ENCODE results near the gene MAGEA6. TPM values are rescaled to one million over a fixed set of nuclear protein-coding genes. Genes with fewer than 3 reads are reported as not detected.
"Not testable (repeated sequence)": the region's sequence is repeated elsewhere in the genome, so short reads cannot be mapped to it uniquely, and the experiment has no call there.

The MAGEA6 gene
- total RNA-seq, 1 donor from 2014 or later = not detected

DNA sequence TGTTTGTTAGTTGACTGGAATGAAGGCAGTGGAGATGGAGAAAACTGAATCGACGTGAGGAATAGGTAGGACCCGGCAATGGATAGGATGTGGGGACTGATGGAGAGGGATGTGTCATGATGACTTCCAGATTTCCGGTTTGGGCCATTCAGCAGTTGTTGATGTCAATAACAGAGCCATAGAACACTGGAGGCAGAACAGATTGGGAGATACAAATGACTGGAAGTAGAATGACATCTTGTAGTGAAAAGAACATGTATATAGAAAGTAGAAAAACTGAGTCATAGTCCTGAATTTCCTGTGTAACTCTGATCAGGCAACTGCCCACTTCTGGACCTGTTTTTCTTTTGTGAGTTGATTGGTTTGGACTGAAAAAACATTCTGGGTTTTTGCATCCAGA is 36.5 kb upstream of the MAGEA6 start:
- no peak for DNase-seq (ENCODE audit: low read depth)
- TF ChIP-seq, protein P1, sequence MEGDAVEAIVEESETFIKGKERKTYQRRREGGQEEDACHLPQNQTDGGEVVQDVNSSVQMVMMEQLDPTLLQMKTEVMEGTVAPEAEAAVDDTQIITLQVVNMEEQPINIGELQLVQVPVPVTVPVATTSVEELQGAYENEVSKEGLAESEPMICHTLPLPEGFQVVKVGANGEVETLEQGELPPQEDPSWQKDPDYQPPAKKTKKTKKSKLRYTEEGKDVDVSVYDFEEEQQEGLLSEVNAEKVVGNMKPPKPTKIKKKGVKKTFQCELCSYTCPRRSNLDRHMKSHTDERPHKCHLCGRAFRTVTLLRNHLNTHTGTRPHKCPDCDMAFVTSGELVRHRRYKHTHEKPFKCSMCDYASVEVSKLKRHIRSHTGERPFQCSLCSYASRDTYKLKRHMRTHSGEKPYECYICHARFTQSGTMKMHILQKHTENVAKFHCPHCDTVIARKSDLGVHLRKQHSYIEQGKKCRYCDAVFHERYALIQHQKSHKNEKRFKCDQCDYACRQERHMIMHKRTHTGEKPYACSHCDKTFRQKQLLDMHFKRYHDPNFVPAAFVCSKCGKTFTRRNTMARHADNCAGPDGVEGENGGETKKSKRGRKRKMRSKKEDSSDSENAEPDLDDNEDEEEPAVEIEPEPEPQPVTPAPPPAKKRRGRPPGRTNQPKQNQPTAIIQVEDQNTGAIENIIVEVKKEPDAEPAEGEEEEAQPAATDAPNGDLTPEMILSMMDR (conservative IDR thresholded peaks at IDR 0.05; ENCODE audit: low read depth, low read length) = no peak
- H3K4me3 ChIP-seq (ENCODE audit: low read depth, low read length) = no peak overlapping the region

DNA sequence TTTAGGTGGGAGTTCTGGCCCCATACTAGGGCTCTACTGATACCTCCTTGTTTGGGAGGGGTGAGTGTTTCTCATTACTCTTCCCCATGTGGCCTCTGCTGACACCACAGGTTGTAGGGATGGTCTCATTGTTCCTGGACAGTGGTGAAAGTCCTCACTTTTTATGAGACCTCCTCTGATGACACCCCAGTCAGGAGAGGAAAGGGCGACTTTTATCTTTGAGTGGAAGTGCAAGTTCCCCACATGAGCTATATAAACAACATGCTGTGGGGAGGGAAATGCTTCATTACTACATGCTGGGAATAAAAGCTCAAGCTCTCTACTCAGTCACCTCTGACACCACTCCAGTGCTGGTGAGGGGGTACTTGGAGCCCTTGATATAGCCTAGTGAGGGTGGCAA is 29.5 kb upstream of the MAGEA6 start:
- TF ChIP-seq, protein P1 (conservative IDR thresholded peaks at IDR 0.05; ENCODE audit: low read depth, low read length) = no peak
- H3K4me3 ChIP-seq (ENCODE audit: low read depth, low read length) = no peak overlapping the region
- DNase-seq (ENCODE audit: low read depth) = no peak

DNA sequence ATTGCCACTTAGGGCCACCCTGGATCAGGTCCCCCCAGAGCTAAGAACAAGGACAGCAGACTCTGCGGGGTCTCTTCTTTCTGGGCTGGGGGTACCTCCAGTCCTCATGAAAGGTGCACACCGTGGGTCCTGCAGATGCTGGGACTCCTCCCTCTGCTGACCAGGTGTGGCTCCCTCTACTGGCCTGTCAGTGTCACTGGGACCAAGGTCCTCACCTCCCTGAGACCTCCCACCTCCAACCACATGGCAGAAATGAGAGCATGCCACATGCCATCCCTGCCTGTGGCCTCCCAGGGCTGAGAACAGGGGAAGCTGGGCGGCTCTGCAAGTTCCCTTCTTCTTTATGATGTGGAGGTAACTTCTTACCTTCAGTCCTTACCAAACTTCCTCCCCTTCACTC is 17.6 kb upstream of the MAGEA6 start:
- DNase-seq (ENCODE audit: low read depth); H3K4me3 ChIP-seq (ENCODE audit: low read depth, low read length): not testable (repeated sequence)

DNA sequence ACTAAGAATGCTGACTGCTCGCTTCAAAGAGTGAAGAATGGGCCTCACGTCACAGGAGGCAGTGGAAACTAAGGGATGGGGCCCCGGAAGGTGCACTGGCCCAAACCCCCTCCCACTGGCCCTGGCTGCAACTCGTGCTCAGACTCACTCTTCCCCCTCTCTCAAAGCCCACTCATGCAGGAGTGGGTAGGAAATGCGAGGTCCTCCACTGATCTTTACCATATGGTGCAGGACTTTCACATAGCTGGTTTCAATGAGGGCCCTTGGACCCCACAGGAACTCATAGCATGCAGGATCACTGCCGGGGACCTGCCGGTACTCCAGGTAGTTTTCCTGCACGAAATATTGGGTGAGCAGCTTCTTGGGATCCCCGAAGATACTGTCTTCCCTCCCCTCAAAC is 2.9 kb downstream of the MAGEA6 start:
- not testable (repeated sequence) for DNase-seq (ENCODE audit: low read depth); H3K4me3 ChIP-seq (ENCODE audit: low read depth, low read length)

DNA sequence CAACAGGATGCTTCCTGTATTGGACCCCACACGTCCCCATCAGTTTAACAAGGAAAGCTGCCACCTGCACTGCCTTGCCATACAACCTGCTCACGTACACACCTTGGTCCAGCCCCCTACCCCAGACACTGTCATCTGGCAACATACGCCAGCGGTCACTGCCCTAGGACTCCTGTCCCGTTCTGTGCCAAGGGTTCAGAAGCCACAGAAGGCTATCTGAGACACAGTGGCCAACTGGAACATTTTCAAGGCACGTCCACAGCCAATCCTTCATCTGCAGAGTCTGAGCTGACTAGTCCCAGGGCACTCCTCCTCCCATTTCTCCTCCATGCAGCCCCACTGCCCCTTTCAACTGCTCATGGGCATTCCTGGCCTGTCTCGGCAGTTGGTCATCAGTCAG is 7.9 kb downstream of the MAGEA6 start:
- H3K4me3 ChIP-seq (ENCODE audit: low read depth, low read length); DNase-seq (ENCODE audit: low read depth): not testable (repeated sequence)

DNA sequence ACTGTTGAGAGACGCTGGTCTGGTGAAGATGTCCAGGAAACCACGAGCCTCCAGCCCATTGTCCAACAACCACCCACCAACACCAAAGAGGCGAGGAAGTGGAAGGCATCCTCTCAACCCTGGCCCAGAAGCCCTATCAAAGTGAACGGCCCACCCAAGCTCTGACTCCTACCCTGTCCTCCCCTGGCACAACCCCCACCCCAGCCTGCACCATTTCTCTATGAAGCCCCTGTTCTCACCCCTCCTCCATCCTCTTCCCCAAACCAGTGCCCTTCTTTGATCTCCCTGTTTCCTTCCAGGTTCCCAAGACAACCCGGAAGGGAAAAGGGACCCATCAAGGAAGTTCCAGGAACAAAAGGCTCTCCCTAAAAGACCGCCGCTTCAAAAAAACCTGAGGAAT is 9.9 kb downstream of the MAGEA6 start:
- not testable (repeated sequence) for DNase-seq (ENCODE audit: low read depth); H3K4me3 ChIP-seq (ENCODE audit: low read depth, low read length)

DNA sequence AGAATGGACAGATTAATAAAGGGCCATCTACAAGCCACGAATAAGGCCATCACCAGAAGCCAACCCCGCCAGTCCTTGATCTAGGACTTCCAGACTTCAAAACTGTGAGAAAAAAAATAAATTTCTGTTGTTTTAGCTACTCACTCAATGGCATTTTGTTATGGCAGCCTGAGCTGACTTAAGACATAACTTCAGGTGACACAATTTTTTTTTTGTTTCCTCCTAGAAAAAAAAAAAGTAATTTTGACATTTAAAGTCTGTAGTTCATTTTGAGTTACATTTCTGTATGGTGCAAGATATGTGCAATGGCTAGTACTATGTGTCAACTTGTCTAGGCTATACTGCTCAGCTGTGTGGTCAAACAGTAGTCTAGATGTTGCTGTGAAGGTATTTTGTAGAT is 10.6 kb downstream of the MAGEA6 start, which contains the start of gene CSAG3:
CSAG3 (plus strand) TSS at position 301 of the 400 bp plus-strand sequence.
- not testable (repeated sequence) for DNase-seq (ENCODE audit: low read depth); H3K4me3 ChIP-seq (ENCODE audit: low read depth, low read length)

DNA sequence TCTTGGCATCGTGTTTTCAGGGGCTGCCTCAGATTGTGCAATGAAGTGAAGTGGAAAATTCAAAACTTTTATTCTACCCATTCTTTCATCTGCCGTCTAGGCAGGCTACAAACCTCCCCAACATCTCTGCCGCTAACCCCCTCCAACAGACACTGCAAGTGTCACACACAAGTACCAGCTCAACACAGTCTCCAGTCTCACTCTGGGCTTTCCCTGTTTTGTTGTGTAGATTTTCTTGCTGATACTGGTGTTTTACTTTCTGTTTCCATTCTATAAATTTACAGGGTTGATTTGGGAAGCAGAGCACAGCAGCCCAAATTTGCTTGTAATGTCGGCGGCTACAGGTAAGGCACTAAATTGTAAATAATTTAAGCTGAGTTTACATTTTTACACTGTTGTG is 14.6 kb downstream of the MAGEA6 start:
- not testable (repeated sequence) for DNase-seq (ENCODE audit: low read depth); H3K4me3 ChIP-seq (ENCODE audit: low read depth, low read length)

DNA sequence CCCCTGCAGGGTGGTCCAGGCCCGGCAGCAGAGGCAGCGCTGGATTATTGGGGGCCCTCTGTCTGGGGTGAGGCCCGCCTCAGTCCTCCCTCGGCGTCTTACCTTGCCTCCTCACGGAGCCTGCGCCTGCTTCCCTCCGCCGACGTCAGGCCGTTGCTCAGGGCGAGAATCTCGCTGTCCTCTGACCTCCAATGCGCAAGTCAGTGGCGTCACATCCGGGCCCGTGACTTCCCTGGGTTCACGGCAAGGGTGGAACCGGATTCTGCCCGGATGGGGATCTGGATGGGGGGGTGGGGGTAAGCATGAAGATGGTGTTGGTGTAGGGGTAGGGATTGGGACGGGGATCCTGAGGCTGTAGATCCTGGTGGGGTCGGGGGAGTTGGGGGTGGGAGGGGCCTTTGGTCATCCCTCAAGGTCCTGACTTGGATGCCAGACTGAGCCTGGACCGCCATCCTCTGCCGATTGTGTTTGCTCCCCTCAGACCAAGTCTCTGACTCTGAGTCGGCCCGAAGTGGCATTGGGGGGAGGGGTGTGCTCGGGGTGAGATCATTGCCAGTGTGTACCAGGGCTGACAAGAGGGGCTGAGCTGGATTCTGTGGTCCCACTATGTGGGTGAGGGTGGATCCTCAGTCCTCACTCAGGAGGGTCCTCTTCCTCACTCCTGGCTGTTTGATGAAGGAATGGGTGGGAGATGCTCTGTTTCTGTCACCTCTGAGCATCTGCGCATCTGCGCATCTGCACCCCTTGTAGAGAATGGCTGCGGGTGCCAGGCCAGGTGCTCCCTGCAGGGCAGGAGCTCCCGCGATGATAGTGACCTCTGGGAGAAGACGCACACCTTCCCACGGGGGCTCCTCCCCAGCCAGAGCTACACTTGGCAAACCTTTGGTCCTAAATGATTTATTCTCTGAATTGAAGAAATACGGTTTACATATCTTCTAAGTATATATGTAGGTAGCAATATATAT is 15.5 kb downstream of the MAGEA6 start, which contains the start of gene MAGEA2:
MAGEA2 (minus strand) TSS at position 157 of the 965 bp plus-strand sequence. CDS start 2,479 bp downstream, outside the sequence.
- not testable (repeated sequence) for H3K4me3 ChIP-seq (ENCODE audit: low read depth, low read length)

DNA sequence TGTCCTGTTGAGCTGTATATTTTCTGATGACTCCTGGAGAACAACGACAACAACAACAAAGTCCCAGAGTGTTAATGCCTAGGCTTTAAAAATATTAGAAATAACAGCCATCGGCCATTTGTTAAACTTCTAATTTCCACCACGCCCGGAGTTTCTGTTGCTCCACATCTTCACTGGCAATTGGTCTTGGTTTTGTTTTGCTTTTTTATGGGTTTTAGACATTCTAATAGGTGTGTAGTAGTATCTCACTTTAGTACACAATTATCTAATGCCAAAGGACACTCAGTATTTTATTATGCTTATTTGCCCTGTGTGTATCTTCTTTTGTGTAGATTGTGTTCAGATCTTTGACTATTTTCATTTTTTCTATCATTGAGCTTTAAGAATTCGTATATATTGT is 30.9 kb downstream of the MAGEA6 start:
- TF ChIP-seq, protein P1 (conservative IDR thresholded peaks at IDR 0.05; ENCODE audit: low read depth, low read length) = no peak
- no peak for DNase-seq (ENCODE audit: low read depth)
- H3K4me3 ChIP-seq (ENCODE audit: low read depth, low read length) = no peak overlapping the region

More for the DNA sequence above, 15.5 kb downstream of the MAGEA6 start, which contains the start of gene MAGEA2:
- DNase-seq (ENCODE audit: low read depth) = not testable (repeated sequence)

DNA sequence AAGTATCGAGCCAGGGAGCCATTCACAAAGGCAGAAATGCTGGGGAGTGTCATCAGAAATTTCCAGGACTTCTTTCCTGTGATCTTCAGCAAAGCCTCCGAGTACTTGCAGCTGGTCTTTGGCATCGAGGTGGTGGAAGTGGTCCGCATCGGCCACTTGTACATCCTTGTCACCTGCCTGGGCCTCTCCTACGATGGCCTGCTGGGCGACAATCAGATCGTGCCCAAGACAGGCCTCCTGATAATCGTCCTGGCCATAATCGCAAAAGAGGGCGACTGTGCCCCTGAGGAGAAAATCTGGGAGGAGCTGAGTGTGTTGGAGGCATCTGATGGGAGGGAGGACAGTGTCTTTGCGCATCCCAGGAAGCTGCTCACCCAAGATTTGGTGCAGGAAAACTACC is 33.0 kb downstream of the MAGEA6 start:
- not testable (repeated sequence) for DNase-seq (ENCODE audit: low read depth); H3K4me3 ChIP-seq (ENCODE audit: low read depth, low read length)
